ENCODE data around the gene WFS1. TPM values are rescaled to one million over a fixed set of nuclear protein-coding genes. Genes with fewer than 3 reads are reported as not detected.

The WFS1 gene
- total RNA-seq, 1 experiment from 2014 or later, result 57.1 TPM

GRCh38 chr4:6301051-6301731, 31.5 kb downstream of the WFS1 start:
- Histone ChIP-seq H3K4me1 (replicated peaks; ENCODE audit: insufficient read depth) (no peaks in the 10 kb centered on the region), H3K4me3 (no peak overlapping the region), H3K27me3 (ENCODE audit: insufficient read depth, low read depth) (no peaks in the 10 kb centered on the region), H3K9me2 (ENCODE audit: insufficient read depth) (no peaks in the 10 kb centered on the region), H3K79me2 (ENCODE audit: low read depth) (no peaks in the 10 kb centered on the region), H3K4me2 (no peak overlapping the region), H3K36me3 (ENCODE audit: low read depth) (no peaks in the 10 kb centered on the region), H4K20me1 (ENCODE audit: insufficient read depth) (no peaks in the 10 kb centered on the region), H3K27ac (no peak overlapping the region), H3F3A (ENCODE audit: insufficient read depth, low read depth) (no peaks in the 10 kb centered on the region), H3K9me3 (ENCODE audit: insufficient read depth, low read depth) (no peaks in the 10 kb centered on the region), H2AFZ (no peak overlapping the region)
- CTCF ChIA-PET, result no interaction called here
- no peak for DNase-seq
- POLR2A ChIA-PET (ENCODE audit: unreplicated experiment), result no interaction called here
- no TSS peak for BruUV-seq (replicated peaks)
- intact Hi-C loops (cut with micrococcal nuclease; ENCODE audit: unreplicated experiment), result no loop called here
- TF ChIP-seq CTCF (conservative IDR thresholded peaks at IDR 0.05), result no peak
- no peak for TF ChIP-seq EZH2 (IDR thresholded peaks at IDR 0.05; ENCODE audit: low read depth)

- H3K9me3 ChIP-seq (ENCODE audit: insufficient read depth, low read depth), result no peaks in the 10 kb centered on the region
- H3K79me2 ChIP-seq (ENCODE audit: low read depth), result no peaks in the 10 kb centered on the region
- TF ChIP-seq CTCF (conservative IDR thresholded peaks at IDR 0.05), result no peak
- no peak for TF ChIP-seq EZH2 (IDR thresholded peaks at IDR 0.05; ENCODE audit: low read depth)
- H3K4me2 ChIP-seq, result no peak overlapping the region
- H3F3A ChIP-seq (ENCODE audit: insufficient read depth, low read depth), result no peaks in the 10 kb centered on the region
- no peaks in the 10 kb centered on the region for H3K4me1 ChIP-seq (replicated peaks; ENCODE audit: insufficient read depth)
- H3K27me3 ChIP-seq (ENCODE audit: insufficient read depth, low read depth), result no peaks in the 10 kb centered on the region
- H2AFZ ChIP-seq, result no peak overlapping the region
- H3K9me2 ChIP-seq (ENCODE audit: insufficient read depth), result no peaks in the 10 kb centered on the region
- H3K27ac ChIP-seq, result no peak overlapping the region
- H3K36me3 ChIP-seq (ENCODE audit: low read depth), result no peaks in the 10 kb centered on the region
- ChIA-PET POLR2A (ENCODE audit: unreplicated experiment) (no interaction called here), CTCF (no interaction called here)
- no peak for DNase-seq
- no TSS peak for BruUV-seq (replicated peaks)
- intact Hi-C loops (cut with micrococcal nuclease; ENCODE audit: unreplicated experiment), result no loop called here
- no peaks in the 10 kb centered on the region for H4K20me1 ChIP-seq (ENCODE audit: insufficient read depth)
- no peak overlapping the region for H3K4me3 ChIP-seq
Observed at GRCh38 chr4:6301732-6302442, 32.2 kb downstream of the WFS1 start.

GRCh38 chr4:6302869-6303268, 33.2 kb downstream of the WFS1 start:
- no peak overlapping the region for H3K27ac ChIP-seq
- intact Hi-C loops (cut with micrococcal nuclease; ENCODE audit: unreplicated experiment), result no loop called here
- no peaks in the 10 kb centered on the region for H3K9me2 ChIP-seq (ENCODE audit: insufficient read depth)
- H3F3A ChIP-seq (ENCODE audit: insufficient read depth, low read depth), result no peaks in the 10 kb centered on the region
- no peaks in the 10 kb centered on the region for H3K79me2 ChIP-seq (ENCODE audit: low read depth)
- no peak overlapping the region for H2AFZ ChIP-seq
- no peak overlapping the region for H3K4me3 ChIP-seq
- BruUV-seq (replicated peaks), result no TSS peak
- H4K20me1 ChIP-seq (ENCODE audit: insufficient read depth), result no peaks in the 10 kb centered on the region
- H3K9me3 ChIP-seq (ENCODE audit: insufficient read depth, low read depth), result no peaks in the 10 kb centered on the region
- H3K4me1 ChIP-seq (replicated peaks; ENCODE audit: insufficient read depth), result no peaks in the 10 kb centered on the region
- no peak for TF ChIP-seq CTCF (conservative IDR thresholded peaks at IDR 0.05)
- no peak for TF ChIP-seq EZH2 (IDR thresholded peaks at IDR 0.05; ENCODE audit: low read depth)
- ChIA-PET CTCF (no interaction called here), POLR2A (ENCODE audit: unreplicated experiment) (no interaction called here)
- H3K4me2 ChIP-seq, result no peak overlapping the region
- no peaks in the 10 kb centered on the region for H3K27me3 ChIP-seq (ENCODE audit: insufficient read depth, low read depth)
- H3K36me3 ChIP-seq (ENCODE audit: low read depth), result no peaks in the 10 kb centered on the region
- no peak for DNase-seq
